Trophoblast cell (in vitro differentiated cells and primary cell): Measurements from ENCODE around the gene HNRNPU.

Experiments
- DNase-seq, 2 donors: peaks; one replicate each; pipeline ENCODE4 v3.0.0-alpha.2; 2016
- H2AFZ ChIP-seq: 2 replicates; pipeline ENCODE4 v1.6.1; 2013; ENCODE audit warnings: low read length, moderate library complexity, mild to moderate bottlenecking; ENCODE audit not compliant: insufficient read depth, poor library complexity
- H2AK5ac ChIP-seq: 2 replicates; pipeline ENCODE4 v1.6.1; 2013; ENCODE audit warnings: mild to moderate bottlenecking, low read length
- H2BK120ac ChIP-seq: 2 replicates; pipeline ENCODE4 v1.6.1; 2013; ENCODE audit warnings: low read length, mild to moderate bottlenecking, moderate library complexity; ENCODE audit not compliant: insufficient read depth, poor library complexity
- H2BK12ac ChIP-seq: 2 replicates; pipeline ENCODE4 v1.6.1; 2013; ENCODE audit warnings: mild to moderate bottlenecking, low read length, moderate library complexity
- H2BK5ac ChIP-seq: 2 replicates; pipeline ENCODE4 v1.6.1; 2013; ENCODE audit warnings: low read length, low read depth, moderate library complexity, mild to moderate bottlenecking; ENCODE audit not compliant: poor library complexity
- H3K14ac ChIP-seq: 2 replicates; pipeline ENCODE4 v1.6.1; 2013; ENCODE audit warnings: mild to moderate bottlenecking, low read length
- H3K18ac ChIP-seq: 2 replicates; pipeline ENCODE4 v1.6.1; 2013; ENCODE audit warnings: mild to moderate bottlenecking, low read length
- H3K23ac ChIP-seq: 2 replicates; pipeline ENCODE4 v1.6.1; 2013; ENCODE audit warnings: low read length
- H3K27ac ChIP-seq: 2 replicates; pipeline ENCODE4 v1.5.1; 2013; ENCODE audit warnings: low read depth, mild to moderate bottlenecking, inconsistent platforms, low read length, moderate library complexity
- H3K27me3 ChIP-seq: 2 replicates; pipeline ENCODE4 v1.6.1; 2013; ENCODE audit warnings: inconsistent platforms, mild to moderate bottlenecking, low read length, moderate library complexity; ENCODE audit not compliant: insufficient read depth
- H3K36me3 ChIP-seq, 2 experiments: 1 replicate in 1 of 2; 2 replicates in 1 of 2; pipeline ENCODE4 v1.6.1; 2013; ENCODE audit warnings: low read length in 2 of 2, mild to moderate bottlenecking in 2 of 2, moderate library complexity in 1 of 2; ENCODE audit not compliant: insufficient read depth in 2 of 2, control insufficient read depth in 1 of 2
- H3K4ac ChIP-seq: 2 replicates; pipeline ENCODE4 v1.6.1; 2013; ENCODE audit warnings: low read depth, mild to moderate bottlenecking, low read length, moderate library complexity
- H3K4me1 ChIP-seq, 2 experiments: 1 replicate in 1 of 2; 2 replicates in 1 of 2; pipeline ENCODE4 v1.6.1; 2013; ENCODE audit warnings: low read length in 2 of 2, mild to moderate bottlenecking in 2 of 2, moderate library complexity in 1 of 2; ENCODE audit not compliant: insufficient read depth in 2 of 2, control insufficient read depth in 1 of 2
- H3K4me2 ChIP-seq: 2 replicates; pipeline ENCODE4 v1.6.1; 2013; ENCODE audit warnings: inconsistent platforms, mild to moderate bottlenecking, low read length, moderate library complexity
- H3K4me3 ChIP-seq: 2 replicates; pipeline ENCODE4 v1.5.1; 2013; ENCODE audit warnings: mild to moderate bottlenecking, low read depth, low read length, inconsistent platforms
- H3K79me1 ChIP-seq: one replicate; pipeline ENCODE4 v1.6.1; 2013; ENCODE audit warnings: low read length
- H3K79me2 ChIP-seq: 2 replicates; pipeline ENCODE4 v1.6.1; 2013; ENCODE audit warnings: low read length, mild to moderate bottlenecking; ENCODE audit not compliant: control insufficient read depth, insufficient read depth, poor library complexity
- H3K9ac ChIP-seq: 2 replicates; pipeline ENCODE4 v1.6.1; 2013; ENCODE audit warnings: mild to moderate bottlenecking, low read length
- H3K9me3 ChIP-seq: 2 replicates; pipeline ENCODE4 v1.6.1; 2013; ENCODE audit warnings: low read depth, mild to moderate bottlenecking, control low read depth, inconsistent platforms, low read length; ENCODE audit not compliant: insufficient read depth
- H4K12ac ChIP-seq: 2 replicates; pipeline ENCODE4 v1.6.1; 2013; ENCODE audit warnings: low read depth, mild to moderate bottlenecking, low read length, moderate library complexity
- H4K8ac ChIP-seq: 2 replicates; pipeline ENCODE4 v1.6.1; 2013; ENCODE audit warnings: low read depth, mild to moderate bottlenecking, low read length, moderate library complexity
- H4K91ac ChIP-seq: one replicate; pipeline ENCODE4 v1.6.1; 2013; ENCODE audit warnings: low read depth, mild to moderate bottlenecking, low read length, moderate library complexity
- WGBS: extraction: QIAGEN DNeasy Blood & Tissue Kit; methylation state at CpG from one replicate; pipeline ENCODE4 v1.1.7; 2013; ENCODE audit warnings: missing lambda C conversion rate; ENCODE audit not compliant: insufficient read length, insufficient coverage; ENCODE audit errors: extremely low coverage; 5-methylcytosine and 5-hydroxymethylcytosine counted together

Gene HNRNPU

DNA sequence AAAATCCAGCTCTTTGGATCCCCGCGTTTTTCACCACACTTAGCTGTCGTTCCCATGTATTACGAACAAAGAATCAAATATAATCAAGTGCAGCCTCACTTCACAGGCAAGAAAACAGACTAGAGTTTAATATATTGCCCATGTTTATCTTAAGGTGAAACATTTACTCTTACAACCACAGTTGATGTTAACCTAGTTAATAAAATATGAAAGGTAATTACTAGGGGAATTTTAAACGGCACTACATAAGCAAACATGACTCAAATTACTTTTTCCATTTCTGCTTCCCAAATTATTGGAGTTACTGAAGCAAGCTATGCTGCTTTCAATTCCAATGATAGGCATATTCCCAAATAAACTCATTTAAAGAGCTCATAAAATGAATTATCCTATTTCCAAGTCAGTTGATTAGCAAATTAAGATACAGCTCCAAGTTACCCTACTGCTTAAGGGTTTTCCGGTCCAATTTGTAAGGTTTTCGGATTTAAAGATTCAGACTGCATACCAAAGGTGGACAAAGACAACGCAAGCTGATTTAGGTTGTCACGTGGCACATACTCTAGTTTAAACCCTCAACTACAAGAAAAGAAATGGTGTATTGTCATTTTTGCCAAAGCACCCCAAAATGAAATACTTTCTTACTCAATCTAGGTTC lies 22.9 kb downstream of the HNRNPU start:
- H2BK120ac ChIP-seq: no peak overlapping the region
- no peaks in the 10 kb centered on the region for H3K9me3 ChIP-seq
- H3K18ac ChIP-seq: no peak overlapping the region
- no peak overlapping the region for H3K4me2 ChIP-seq
- H3K14ac ChIP-seq: no peak overlapping the region
- H3K4me1 ChIP-seq: no peaks in the 10 kb centered on the region
- no peak overlapping the region for H3K9ac ChIP-seq
- H3K27me3 ChIP-seq: no peaks in the 10 kb centered on the region
- no CpG with 5 or more reads among the region's 9 CpGs for WGBS
- no peaks in the 10 kb centered on the region for H3K79me1 ChIP-seq
- no peak overlapping the region for H4K8ac ChIP-seq
- H4K12ac ChIP-seq: no peak overlapping the region
- DNase-seq: no peak
- no peak overlapping the region for H2BK12ac ChIP-seq
- no peak overlapping the region for H3K23ac ChIP-seq
- H3K4me3 ChIP-seq: no peak overlapping the region
- no peak overlapping the region for H3K4ac ChIP-seq
- no peak overlapping the region for H2AFZ ChIP-seq
- no peak overlapping the region for H2BK5ac ChIP-seq
- no peak overlapping the region for H2AK5ac ChIP-seq
- H3K79me2 ChIP-seq: no peaks in the 10 kb centered on the region
- H3K27ac ChIP-seq: no peak overlapping the region
- peaks cover 13 to 25% of the 10 kb centered on the region in 2 experiments for H3K36me3 ChIP-seq
- no peak overlapping the region for H4K91ac ChIP-seq

DNA sequence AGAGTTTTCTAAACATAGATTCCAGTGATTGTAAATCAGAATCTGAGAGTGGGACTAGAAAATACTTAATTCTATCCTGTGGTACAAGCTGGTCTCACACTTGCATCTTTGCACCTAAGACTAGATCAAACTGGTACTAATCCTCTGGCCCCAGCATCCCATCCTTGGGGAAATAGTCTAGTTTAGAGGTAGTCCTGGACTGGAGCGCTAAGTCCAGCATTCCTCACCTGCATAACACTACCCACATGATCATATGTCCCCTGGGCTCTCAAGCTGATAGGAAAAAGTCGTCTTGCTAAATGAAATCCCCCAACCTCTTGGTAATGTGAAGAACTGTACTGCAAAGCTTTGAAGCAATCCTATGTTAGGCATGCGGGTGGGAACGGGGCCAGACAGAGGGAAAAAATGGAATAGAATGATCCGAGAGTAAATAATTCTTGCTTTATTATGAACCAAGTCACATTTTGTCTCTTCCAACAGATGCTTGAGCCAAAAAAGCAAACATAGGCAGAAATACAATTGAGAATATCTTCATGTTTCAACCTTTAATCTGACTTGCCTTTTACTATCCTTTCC lies 24.0 kb downstream of the HNRNPU start:
- Histone ChIP-seq H3K4me1 (no peaks in the 10 kb centered on the region), H3K14ac (no peak overlapping the region), H3K23ac (no peak overlapping the region), H3K18ac (no peak overlapping the region), H3K9me3 (no peaks in the 10 kb centered on the region), H2BK12ac (no peak overlapping the region), H3K79me2 (peaks cover 3% of the 10 kb centered on the region), H3K4me3 (no peak overlapping the region), H4K91ac (no peak overlapping the region), H4K8ac (no peak overlapping the region), H3K27me3 (no peaks in the 10 kb centered on the region), H3K79me1 (peaks cover 7% of the 10 kb centered on the region), H4K12ac (no peak overlapping the region), H2AK5ac (no peak overlapping the region), H2AFZ (no peak overlapping the region), H2BK5ac (no peak overlapping the region), H3K4me2 (peak overlapping the region; percentile 22), H3K36me3 (peaks cover 6 to 16% of the 10 kb centered on the region in 2 experiments), H3K27ac (no peak overlapping the region), H2BK120ac (no peak overlapping the region), H3K9ac (no peak overlapping the region), H3K4ac (no peak overlapping the region)
- WGBS: no CpG with 5 or more reads among the region's 5 CpGs
- peak in 1 of 2 donors; percentile 28 for DNase-seq

DNA sequence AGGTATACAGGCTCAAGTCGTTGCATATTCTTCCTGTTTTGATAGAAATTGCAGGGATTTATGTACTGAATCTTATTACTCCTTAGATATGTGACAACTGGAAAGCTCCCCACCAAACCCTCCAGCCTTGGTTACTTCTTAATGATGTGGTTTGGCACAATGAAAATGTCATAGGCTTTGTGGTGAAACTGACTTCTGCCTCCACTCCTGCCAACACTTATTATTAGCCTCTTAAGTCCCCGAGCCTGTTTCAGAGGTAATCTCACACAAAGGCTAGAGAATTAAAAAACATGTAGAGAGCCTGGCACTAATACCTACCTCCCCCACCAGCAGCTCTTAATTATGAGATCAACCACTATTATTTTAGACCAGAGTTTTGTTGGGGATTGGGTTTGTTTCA lies 24.7 kb downstream of the HNRNPU start:
- Histone ChIP-seq H2AFZ (no peak overlapping the region), H2BK12ac (no peak overlapping the region), H3K23ac (no peak overlapping the region), H3K9ac (no peak overlapping the region), H2BK120ac (no peak overlapping the region), H3K27me3 (no peaks in the 10 kb centered on the region), H2AK5ac (no peak overlapping the region), H3K18ac (no peak overlapping the region), H3K4me1 (no peaks in the 10 kb centered on the region), H4K8ac (no peak overlapping the region), H3K4me2 (no peak overlapping the region), H4K91ac (no peak overlapping the region), H3K14ac (no peak overlapping the region), H2BK5ac (no peak overlapping the region), H3K4me3 (no peak overlapping the region), H3K4ac (no peak overlapping the region), H3K27ac (no peak overlapping the region), H3K79me1 (peaks cover 12% of the 10 kb centered on the region), H3K36me3 (peaks cover 6 to 13% of the 10 kb centered on the region in 2 experiments), H3K9me3 (no peaks in the 10 kb centered on the region), H3K79me2 (peaks cover 6% of the 10 kb centered on the region), H4K12ac (no peak overlapping the region)
- WGBS: no CpG with 5 or more reads among the region's 2 CpGs
- no peak for DNase-seq

DNA sequence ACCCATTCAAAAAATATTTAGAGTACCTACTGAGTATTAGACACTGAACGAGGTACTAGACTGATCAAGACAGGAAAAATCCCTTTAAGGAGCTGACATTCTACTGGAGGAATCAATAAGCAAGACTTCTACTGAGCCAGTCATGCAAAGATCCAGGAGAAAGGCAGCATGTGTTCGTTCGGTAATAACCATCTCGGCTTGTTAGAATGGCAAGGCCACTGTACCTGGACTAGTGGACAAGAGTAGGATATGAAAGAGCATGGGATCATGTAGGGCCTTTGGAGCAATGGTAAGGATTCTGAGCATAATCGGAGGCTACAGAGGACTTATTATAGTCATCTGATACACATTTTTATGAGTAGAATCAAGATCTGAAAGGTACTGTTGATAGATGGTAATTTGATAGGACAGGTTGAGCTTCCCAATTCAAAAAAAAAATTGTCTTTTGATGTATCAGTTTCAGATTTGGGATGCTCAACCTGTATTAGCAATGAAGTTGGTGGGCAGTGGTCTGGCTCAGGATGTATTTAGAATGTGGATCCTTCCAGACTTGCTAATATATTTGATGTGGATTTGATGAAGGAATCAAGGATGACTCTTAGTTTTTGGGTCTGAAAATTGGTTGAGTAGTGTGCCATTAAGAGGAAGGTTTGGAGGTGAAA lies 26.6 kb downstream of the HNRNPU start:
- Histone ChIP-seq H2AK5ac (no peak overlapping the region), H4K12ac (no peak overlapping the region), H2BK12ac (no peak overlapping the region), H3K9ac (no peak overlapping the region), H3K27ac (no peak overlapping the region), H3K9me3 (no peaks in the 10 kb centered on the region), H2BK5ac (no peak overlapping the region), H4K91ac (no peak overlapping the region), H3K23ac (no peak overlapping the region), H3K14ac (no peak overlapping the region), H3K27me3 (no peaks in the 10 kb centered on the region), H3K4ac (peak overlapping the region; percentile 72), H2AFZ (no peak overlapping the region), H3K4me3 (no peak overlapping the region), H3K18ac (no peak overlapping the region), H2BK120ac (no peak overlapping the region), H3K79me1 (peaks cover 21% of the 10 kb centered on the region), H3K4me1 (no peaks in the 10 kb centered on the region), H3K79me2 (peaks cover 6% of the 10 kb centered on the region), H3K4me2 (no peak overlapping the region), H4K8ac (no peak overlapping the region), H3K36me3 (peaks cover 0 to 6% of the 10 kb centered on the region in 2 experiments)
- no peak for DNase-seq
- WGBS: no CpG with 5 or more reads among the region's 5 CpGs
